ENCODE results near the gene CCDC40.

DNA sequence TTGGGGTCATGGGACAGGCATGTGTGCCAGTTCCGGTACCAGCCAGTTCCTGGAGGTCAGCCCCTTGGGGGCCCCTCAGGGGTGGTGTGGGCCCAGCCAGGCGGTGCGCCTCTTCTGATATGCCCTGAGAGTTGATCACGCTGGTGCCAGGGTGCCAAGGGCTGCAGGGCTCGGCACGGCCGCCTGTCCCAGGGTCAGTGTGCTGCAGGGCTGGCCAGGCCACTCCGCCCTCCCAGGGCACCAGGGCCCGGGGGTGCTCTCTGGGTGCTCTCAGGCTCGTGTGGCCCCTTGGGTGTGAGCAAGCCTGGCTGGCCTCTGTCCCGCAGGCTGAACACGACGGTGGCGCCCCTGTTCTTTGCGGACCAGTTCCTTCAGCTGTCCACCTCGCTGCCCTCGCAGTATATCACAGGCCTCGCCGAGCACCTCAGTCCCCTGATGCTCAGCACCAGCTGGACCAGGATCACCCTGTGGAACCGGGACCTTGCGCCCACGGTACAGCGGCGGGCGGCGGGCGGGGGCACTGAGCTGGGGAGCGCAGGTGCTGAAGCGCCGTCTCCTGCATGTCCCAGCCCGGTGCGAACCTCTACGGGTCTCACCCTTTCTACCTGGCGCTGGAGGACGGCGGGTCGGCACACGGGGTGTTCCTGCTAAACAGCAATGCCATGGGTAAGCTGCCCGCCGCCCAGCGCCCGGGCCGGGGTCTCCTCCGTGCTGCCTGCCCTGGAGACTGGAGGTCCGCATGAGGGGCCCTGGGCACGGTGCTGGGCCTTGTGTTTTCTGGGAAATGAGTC lies 71.0 kb downstream of the CCDC40 start:
- TF ChIP-seq, protein P1, sequence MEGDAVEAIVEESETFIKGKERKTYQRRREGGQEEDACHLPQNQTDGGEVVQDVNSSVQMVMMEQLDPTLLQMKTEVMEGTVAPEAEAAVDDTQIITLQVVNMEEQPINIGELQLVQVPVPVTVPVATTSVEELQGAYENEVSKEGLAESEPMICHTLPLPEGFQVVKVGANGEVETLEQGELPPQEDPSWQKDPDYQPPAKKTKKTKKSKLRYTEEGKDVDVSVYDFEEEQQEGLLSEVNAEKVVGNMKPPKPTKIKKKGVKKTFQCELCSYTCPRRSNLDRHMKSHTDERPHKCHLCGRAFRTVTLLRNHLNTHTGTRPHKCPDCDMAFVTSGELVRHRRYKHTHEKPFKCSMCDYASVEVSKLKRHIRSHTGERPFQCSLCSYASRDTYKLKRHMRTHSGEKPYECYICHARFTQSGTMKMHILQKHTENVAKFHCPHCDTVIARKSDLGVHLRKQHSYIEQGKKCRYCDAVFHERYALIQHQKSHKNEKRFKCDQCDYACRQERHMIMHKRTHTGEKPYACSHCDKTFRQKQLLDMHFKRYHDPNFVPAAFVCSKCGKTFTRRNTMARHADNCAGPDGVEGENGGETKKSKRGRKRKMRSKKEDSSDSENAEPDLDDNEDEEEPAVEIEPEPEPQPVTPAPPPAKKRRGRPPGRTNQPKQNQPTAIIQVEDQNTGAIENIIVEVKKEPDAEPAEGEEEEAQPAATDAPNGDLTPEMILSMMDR (IDR thresholded peaks at IDR 0.05), result no peak
- TF ChIP-seq POLR2A (IDR thresholded peaks at IDR 0.05), result no peak

Measured in Peyer's patch (tissue), 4 donors.